GM18861 (cell line): ENCODE results near the gene FAT3.

Experiments
- ATAC-seq: cut with Tn5 transposase; IDR thresholded peaks from one replicate; pipeline ENCODE4 v1.9.1; 2021; ENCODE audit not compliant: unreplicated experiment

Gene FAT3

DNA sequence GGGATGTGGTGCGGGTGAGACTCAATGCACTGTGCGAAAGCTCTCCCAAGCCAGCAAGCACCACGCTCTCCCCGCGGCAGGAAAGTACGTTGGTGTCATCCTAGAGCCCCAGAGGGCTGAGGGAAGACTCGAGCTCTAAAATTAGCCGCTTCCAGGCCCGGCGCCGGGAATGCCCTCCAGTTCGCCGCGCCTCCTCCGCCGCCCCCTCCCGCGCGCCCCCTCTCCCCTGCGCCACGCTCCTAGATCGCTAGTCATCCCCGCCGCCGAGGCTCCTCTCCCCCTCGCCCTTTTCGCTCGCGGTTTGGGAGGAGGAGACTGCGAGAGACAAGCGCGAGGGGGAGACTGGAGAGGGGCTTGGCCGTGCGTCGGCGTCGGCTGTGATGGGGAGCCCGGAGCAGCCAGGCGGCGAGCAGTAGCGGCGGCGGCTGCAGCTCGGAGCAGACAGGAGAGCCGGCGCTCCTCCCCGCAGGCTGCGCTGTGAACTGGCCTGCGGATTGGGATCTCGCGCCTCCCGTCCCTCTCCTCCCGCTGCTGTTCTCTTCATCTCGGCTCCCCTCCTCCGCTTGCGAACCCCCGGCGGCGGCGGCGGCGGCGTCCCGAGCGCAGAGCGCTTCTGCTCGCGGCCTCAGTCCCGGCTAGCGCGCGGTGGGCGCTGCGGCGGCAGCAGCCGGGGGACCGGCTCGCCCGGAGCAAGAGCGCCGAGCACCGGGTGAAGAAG, at the start of gene FAT3:
TSS of gene FAT3 (plus strand) at position 412 of the 718 bp plus-strand sequence. CDS start 127,295 bp downstream, outside the sequence.
- no peak for ATAC-seq

DNA sequence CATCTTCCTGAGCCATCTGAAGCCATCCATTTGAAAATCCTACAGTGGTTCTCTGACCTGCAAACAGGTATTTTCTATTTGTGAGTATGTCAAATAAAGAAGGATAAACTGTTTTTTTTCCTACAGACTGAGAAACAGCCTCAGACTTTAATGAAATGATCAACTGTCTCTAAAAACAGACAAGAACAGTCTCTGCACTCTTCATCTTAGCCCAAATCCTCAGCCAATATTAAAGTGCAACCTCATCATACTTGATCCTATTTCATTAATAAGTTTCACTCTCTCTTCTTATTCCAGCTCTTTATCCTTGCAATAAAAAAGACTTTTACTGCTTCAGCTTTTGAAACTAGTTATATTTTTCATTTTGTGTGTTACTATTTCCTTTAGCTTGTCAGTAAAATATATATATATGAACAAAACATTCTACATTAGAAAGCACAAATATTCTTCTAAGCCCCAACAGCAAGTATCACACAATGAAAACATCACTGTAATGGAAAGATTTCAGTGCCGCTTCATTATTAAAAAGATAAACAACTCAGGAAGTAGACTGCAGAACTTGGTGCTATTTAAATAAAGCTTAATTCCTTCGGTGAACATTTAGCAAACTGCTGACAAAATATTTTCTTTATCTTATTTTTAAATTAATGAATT, 45.5 kb upstream of the FAT3 start:
- ATAC-seq = no peak

DNA sequence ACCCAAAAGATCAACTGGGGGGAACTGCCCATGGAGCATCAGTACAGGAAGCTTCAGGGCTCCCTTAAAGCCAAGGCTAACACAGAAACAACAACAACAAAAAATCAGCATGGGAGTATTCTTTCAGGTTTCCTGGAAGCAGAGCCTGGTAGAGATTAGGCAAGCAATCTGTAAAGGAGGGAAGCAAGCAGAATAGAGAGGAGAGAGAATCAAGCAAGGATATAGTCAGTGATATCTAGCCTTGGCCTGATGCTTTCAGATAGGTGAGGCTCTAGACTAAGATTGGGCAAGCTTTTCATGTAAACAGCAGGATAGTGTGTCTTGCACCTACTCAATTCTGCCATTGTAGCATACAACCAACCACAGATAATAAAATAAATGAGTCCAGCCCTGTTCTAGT, 44.4 kb upstream of the FAT3 start:
- no peak for ATAC-seq

DNA sequence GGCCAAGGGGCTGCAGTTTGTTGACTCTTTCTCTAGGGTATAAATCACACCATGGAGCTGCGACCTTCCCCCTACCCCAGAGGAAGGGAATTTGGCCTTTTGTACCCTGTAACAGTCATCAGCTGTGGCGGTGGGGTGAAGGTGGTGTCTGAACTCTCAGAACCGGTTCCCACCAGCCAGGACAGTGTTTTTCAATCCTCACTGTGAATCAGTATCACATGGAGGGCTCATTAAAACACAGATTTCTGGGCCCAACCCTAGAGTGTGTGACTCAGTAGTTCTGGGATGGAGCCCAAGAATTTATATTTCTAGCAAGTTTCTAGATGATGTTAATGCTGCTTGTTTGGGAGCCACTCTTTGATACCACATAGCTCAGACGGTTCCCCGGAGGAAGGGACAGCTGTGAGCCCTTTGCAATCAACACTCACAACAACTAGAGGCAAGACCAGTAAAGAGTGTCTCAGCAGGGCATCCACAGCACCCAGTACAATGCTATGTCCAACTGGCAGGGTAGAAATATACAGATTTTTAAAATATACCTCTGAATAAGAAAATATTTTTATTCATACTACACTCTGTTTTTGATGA, 43.9 kb upstream of the FAT3 start:
- no peak for ATAC-seq

DNA sequence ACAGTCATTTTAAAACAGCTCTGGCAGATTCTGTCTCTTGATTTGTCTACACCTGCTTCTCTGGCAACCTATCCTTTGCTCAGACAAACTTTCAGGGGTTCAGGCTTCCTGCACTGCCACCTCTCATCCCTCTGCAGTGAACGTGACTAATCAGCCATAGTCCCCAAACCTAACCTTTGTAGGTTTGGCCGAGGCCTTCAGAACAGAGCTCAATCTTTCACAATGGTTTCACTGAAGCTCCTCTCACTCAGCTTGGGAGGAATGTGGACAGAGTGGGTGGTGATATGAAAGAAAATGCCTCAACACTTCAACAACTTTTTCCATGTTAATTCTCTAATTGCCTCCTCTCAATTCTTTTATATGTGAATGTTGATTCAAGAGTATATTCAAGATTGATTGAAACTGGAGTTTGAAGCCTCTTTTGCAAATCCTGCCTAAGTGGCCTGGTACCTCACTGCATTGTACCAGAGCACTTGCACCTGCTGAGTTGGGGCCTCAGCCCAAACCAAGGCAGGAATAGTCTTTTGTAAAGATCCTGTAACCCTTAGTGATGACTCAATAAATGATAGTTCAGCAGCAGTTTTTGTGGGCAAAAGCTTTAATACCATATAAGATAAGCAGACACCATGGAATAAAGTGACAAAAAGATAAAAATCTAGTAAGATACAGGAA, 33.9 kb upstream of the FAT3 start:
- no peak for ATAC-seq

DNA sequence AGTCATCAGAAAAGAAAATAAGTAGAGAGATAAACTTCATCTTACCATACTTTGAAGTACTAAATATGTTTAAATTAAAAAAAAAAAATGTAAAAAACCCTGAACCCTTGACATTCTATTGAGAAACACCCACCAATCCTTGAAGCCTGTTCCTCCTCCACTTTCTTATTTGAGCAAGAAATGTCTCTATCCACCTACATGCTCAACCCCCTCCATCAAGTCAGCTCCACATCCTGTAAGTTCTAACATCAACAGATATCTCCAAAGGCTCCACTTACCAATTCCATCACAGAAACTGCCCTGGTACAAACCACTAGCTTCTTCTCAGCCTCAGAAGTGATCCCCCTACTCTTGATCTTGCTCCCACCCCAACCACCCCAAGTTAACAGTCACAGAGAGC, 32.5 kb upstream of the FAT3 start:
- ATAC-seq = no peak

DNA sequence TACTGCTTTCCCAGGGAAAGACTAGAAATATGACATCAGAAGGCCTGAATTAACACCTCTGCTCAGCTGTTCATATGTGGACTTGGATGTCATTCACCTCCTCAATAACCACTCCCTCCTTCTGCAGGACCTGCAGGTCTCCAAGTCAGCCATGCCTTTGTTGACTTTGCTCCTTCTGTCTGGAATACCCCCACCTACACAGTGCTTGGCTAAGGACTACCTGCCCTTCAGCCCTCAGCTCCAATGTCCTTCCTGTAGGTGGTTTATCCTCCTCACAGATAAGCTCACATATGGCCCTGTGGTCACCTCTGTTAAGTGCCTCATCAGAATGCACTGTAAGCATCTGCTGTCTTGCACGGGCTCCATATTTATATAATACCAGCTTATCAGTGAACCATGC, 26.4 kb upstream of the FAT3 start:
- no peak for ATAC-seq

DNA sequence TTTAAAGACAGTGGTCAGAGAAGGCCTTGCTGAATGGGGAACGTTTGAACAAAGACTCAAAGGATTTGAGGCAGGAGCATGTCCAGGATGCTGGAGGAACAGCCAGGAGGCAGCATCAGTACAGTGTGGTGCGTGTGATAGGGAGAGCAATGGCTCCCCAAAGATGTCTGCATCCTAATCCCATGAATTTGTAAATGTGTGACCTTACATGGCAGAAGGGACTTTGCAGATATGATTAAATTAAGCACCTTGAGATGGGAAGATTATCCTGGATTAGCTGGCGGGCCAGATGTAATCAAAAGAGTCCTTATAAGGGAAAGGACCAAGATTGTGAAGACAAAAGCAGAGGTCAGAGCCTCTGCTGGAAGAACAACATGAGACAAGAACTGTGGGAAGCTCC, 24.6 kb upstream of the FAT3 start:
- no peak for ATAC-seq

DNA sequence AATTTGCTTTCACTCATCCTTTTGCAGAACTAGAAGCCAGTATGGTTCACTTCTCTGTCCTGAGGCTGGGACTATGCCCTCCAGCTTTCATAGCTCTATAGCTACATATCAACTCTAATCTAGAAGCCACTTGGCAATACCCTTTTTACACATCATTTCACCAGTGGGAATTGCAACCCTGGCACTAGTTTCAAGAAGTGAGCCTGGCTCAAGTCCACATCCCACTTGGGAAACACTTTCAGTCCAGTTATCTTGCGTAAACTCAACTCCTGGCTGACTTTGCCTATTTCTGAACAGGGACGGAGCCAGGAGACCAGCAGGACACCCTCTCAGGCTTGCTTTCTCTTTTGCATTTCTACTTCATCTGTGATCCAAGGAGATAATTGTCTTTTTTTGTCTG, 19.9 kb upstream of the FAT3 start:
- ATAC-seq = no peak

DNA sequence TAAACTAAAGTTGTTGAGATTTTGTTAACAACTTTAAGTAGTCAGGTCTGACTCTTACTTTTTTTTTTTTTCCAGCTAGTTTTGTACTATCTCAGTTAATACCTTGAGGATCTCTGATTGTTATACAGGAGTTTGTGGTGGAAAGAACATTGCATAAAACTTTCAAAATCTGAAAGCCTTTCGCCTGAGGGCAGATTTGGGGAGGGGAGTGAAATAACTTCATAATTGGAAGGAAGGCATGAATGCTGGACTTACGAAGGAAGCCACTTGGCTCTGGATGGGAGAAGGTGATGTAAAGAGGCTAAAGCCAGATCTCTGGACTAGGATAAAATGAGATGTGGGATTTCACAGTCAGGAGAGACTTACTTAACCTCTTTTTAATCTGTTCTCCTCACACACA, 18.2 kb upstream of the FAT3 start:
- no peak for ATAC-seq

DNA sequence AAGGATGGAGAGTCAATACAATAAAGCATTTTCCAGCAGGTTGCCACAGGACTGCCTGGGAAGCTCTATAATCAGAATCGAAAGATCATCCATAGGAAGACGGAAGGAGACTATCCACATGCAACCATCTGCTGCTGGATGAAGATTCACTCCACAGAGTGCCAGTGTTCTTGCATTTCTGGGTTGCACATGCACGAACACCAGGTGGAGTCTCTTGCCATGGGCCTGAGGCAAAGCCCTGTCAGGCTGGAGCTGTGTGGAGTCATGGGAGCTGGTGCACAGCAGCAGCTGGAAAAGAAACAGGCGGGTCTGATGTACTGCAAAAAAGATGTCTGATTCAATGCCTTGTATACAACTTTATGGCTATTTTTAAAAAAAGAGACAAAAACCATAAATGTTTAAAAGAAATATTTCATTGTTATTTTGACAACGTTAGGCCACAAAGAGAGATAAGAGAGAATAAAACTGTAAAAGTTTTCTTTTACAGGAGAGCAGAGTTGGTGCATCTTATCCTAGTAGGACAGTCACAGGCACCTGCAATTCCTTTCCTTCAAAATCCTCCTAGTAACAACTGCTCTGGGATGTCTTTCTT, 12.9 kb upstream of the FAT3 start:
- no peak for ATAC-seq

DNA sequence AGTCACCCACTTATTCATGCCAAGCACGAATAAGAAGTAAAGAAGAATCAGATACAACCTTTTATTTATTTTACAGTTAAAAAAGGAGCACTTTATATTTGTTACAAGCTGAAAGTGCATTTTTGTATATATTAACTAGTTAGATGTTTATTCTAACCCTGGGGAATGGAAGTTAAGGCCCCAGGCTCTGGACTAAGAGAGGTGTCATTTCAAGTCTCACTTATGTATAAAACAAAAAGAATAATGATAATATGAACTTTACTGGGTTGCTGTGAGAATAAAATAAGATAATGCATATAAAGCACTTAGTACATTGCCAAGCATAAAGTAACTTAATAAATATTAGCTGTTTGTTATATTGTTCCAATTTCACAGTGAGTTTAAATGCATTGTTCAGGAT, 12.1 kb upstream of the FAT3 start:
- no peak for ATAC-seq

DNA sequence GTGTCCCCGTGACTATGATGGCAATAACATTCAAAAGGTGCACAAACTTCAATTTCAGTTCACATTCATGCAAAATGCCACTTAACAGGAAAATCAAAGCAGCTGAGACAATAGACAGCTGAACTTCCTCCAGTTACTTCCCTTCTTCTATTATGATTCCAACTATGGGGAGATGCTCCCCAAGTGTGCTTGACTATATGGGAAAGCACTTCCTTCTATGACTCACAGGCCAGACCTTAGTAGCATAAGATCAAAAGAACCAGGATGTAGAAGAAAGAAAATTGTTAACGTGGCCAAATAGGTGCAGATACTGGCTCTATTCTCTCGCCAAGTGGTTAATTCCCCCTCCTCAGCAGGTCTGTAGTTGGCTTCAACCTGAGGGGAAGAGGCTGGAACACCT, 7.8 kb upstream of the FAT3 start:
- ATAC-seq = no peak

DNA sequence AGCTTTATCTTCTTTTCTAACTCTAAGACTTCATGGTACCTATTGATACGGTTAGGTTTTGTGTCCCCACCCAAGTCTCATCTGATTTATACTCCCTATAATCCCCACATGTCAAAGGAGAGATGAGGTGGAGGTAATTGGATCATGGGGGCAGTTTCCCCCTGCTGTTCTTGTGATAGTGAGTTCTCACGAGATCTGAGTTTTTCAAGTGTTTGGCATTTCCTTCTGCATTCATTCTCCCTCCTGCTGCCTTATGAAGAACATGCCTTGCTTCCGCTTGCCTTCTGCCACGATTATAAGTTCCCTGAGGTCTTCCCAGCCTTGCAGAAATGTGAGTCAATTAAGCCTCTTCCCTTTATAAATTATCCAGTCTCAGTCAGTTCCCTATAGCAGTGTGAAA, 5.1 kb upstream of the FAT3 start:
- ATAC-seq = no peak

DNA sequence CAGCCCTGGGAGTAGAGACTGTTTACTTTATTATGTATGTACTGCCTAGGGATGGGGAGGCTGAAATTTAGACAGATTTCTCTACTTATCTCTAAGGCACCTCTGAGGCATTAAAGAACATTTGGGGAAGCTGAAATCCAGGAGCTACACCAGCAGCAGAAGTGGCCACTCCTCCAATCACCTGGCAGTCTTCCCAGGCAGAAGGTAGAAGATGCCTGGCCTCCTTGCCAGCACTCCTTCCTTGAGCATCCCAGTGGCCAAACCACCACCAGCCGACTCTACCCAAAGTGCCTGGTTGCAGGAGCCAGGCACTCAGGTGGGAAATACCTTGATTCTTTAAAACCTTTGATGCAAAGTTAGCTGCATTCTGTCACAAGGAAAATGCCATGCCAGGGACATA, 1.9 kb upstream of the FAT3 start:
- ATAC-seq = no peak

DNA sequence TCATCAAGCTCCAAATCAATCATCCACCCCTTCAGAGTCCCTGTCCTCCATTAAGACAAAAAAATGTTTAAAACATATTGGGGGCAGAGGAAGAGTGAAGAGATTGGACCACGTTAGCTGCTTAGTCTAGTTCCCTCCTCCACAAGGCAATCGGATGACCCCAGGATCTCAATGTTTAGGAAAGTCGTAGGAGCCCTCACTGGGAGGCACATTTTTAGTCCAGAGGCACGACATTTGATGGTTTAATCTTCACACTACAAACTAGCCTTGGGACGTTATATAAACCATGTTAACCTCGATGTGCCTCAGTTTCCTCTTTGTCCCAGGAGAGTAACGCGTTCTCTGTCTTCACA, 588 bp upstream of the FAT3 start:
- no peak for ATAC-seq

DNA sequence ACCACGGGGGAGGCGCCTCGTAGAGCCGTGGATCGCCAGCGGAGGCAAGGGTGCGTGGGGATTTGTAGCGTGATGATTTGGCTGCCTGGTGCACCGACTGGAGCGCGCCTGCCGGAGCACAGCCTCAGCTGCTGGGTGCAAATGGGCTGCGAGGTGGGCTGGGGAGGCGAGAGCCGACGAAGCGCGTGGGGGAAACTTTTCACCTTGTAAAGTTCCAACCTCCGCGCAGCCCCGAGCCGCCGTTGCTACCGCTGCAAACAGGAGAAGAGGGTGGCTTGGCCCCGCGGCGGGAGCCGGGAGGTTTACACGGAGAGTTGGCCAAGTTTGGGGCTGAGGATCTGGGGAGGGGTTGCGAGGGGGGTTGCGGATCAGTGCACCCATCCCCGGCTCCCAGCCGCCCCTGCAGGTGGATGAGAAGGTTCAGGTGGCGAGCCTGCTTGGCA, 528 bp downstream of the FAT3 start:
- no peak for ATAC-seq

DNA sequence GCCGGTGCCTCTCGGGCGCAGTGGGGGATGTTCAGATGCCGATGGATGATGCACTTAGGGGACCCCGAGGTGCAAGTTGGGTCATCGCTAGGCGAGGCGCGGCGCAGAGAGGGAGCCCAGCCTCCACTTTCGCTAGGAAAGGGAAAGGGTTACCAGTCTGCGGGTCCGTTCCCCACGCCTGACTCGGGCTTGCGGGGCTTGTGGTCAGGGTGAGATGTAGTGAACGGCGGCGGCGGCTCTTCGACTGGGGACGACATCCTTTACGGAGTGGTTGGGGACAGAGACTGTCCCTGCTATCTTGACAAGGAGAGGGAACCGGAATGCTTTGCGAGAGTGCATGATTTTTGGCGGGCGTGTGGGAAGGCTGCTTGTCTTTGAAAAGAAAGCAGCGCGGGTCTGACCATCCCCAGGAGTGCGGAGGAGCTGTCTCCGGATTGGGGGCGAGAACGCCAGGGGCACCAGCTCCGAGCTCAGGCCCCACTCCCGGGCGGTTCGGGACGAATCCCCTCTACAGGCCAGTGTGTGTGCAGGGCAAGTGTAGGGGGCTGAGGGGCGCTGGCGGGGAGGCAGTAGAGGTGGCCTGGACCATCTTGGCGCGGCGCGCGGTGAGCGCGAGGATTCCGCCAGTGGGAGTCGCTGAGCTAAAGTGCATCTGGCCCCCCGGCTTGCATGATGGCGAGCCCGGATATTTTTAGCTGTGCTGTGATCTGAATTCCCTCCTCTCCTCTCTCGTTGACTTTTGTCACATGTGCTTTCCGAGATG, 1.1 kb downstream of the FAT3 start:
- ATAC-seq = no peak

DNA sequence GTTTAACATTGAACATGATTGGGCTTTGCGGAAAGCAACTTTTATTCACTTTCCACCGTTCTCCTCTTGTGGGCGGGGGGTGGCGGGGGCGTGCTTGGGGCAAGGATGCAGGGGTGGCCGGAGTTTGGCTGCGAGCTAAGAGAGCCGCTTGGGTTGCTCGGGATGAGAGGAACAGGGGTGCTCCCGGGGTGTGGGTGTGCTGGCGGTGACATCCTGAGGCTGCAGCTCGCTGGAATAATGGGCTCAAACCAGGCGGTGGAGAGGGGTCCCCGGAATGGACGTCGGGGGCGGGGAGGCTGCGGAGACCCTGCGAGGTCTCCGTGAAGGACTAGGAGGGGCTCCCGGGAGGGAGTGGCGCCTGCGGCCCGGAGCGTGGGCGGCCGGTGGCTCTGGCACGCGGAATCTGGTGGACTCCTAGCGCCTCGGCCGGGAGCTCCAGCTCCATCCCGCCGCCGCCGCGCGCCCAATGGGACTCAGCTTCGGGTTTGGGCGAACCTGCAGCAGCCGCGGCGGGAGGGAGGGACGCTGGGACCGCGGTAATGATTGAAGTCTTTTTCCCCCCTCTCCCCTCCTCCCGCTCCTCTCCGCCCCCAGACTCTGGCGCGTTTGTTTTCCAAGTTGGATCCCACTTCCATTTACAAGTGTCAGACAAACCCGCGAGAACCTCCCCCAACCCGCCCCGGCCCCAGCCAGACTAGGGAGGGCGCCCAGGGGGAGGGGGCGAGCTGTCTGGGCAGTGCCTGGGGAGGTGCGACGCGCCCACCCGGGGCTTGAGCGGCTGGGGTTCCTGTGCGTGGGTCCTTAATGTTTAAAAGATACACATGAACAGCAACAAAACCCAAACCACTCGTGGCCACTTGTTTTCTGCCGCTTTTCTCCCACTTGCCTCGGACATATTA, 2.0 kb downstream of the FAT3 start:
- ATAC-seq = no peak
